Spleen (tissue), 7 donors: ENCODE results near the gene SELENOM.

Experiments
- CTCF ChIP-seq, 11 experiments: fragments of 200-600 bp in 7 of 11; fragments of 450-650 bp in 4 of 11; sonication (generic) in 4 of 11; IDR thresholded peaks in 8 of 11; conservative IDR thresholded peaks in 3 of 11; 1 replicate in 7 of 11; 2 replicates in 4 of 11; pipeline versions ENCODE4 v1.4.0 to v1.8.0; 2016 to 2021; ENCODE audit warnings: antibody characterized with exemption in 11 of 11, inconsistent platforms in 4 of 11, mild to moderate bottlenecking in 1 of 11
- POLR2A ChIP-seq, 3 donors: fragments of 450-650 bp; IDR thresholded peaks; one replicate each; pipeline ENCODE4 v1.5.1; 2017; ENCODE audit warnings: antibody characterized with exemption in 3 of 3, mild to moderate bottlenecking in 1 of 3
- POLR2AphosphoS5 ChIP-seq, 3 donors: sonication (generic); formaldehyde crosslinking; IDR thresholded peaks; one replicate each; pipeline ENCODE4 v1.5.1; 2017; ENCODE audit warnings: antibody characterized with exemption in 3 of 3
- donor health status: DM: no; HTN: no; CAD: no; lungs with moderate emphysema.
- donor health status: DM: no; HTN: no; CAD: no.
- donor health status: DM: no; HTN: no; CAD: no.

GRCh38 chr22:31124290-31124689, 16.9 kb upstream of the SELENOM start:
- TF ChIP-seq CTCF (IDR thresholded peaks at IDR 0.05 in 8 of 11, conservative IDR thresholded peaks at IDR 0.05 in 3 of 11) (no peak), POLR2A (IDR thresholded peaks at IDR 0.05) (no peak), POLR2AphosphoS5 (IDR thresholded peaks at IDR 0.05) (no peak)
